NCI-H82 treated with DMSO at 0.1 percent for 48 hours (cell line): ENCODE results near the gene CDCA5.

Experiments used
- DNase-seq: peaks from one replicate; lab custom pipeline; 2025; ENCODE audit not compliant: unreplicated experiment; lab: John Stamatoyannopoulos, UW

CDCA5 gene

DNA sequence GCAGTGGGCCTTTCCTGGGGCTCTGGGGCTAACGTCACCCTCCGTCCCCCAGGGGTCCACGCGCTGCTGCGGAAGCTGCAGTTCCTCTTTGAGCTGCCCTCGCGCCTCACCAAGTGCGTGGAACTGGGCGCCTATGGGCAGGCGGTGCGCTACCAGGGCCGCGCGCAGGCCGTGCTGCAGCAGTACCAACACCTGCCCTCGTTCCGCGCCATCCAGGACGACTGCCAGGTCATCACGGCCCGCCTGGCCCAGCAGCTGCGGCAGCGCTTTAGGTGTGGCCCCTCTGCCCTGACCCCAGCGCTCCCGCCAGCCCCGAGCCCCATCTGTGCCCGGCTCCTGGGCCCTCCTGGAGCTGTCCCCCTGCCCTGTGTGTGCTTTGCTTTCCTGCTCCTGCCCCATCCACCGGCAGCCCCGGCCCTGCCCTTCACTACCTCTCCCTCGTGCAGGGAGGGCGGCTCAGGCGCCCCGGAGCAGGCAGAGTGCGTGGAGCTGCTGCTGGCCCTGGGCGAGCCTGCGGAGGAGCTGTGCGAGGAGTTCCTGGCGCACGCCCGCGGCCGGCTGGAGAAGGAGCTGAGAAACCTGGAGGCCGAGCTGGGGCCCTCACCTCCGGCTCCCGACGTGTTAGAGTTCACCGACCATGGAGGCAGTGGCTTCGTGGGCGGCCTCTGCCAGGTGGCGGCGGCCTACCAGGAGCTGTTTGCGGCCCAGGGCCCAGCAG is 24.1 kb upstream of the CDCA5 start:
- no peak for DNase-seq

DNA sequence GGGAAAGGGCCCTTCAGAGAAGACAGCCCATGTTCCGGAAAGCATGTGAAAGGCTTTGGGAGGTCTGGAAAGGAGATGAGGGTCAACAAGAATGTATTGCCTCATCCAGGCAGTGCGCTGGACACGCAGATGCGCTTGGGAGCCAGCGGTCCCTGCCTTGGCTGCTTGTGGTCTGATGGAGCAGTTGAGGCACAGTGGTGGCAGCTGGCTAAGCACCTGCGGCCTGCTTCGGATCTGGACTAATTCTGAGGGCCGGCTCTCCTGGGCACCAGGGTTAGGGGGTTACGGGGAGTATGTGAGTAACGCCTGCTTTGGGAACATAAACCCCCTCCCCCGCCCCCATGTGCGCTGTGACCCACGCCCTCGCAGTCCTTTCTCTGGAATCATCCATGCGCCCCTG is 23.2 kb upstream of the CDCA5 start:
- no peak for DNase-seq

DNA sequence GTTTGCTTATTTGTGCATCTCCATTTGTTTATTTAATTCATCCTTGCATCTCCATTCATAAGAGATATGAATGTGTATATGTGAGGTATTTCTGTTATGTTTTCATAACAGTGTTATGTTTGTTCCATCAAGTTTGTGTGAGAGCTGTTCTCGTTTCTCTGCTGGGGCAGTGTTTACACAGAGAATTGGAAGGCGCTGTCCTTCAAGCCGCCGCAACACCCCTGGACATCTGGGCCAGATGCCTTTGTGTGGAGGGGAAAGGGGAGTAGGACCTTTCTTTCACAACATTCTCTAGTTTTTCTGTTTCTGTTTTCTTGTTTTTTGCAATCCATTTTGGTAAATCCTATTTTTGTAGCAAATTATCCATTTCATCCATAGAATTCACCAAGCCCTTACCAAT is 20.8 kb upstream of the CDCA5 start:
- no peak for DNase-seq

DNA sequence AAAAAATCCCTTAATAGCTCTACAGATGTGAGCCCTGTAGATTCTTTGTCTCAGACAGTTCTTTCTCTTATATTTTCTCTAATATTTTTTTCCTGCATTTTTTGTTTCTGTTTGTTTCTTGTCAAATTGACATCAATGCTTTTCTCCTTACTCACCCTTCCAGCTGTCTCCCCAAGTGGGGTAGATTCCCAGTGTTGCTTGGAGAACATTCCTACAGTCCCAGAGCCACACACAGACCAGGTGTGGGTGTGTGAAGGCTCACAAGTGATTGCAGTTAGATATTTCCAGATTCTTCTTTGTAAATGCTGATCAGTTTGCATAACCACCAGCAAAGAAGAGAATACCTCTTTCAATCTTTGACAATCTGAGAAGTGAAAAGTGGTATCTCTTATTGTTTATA is 19.6 kb upstream of the CDCA5 start:
- DNase-seq = no peak

DNA sequence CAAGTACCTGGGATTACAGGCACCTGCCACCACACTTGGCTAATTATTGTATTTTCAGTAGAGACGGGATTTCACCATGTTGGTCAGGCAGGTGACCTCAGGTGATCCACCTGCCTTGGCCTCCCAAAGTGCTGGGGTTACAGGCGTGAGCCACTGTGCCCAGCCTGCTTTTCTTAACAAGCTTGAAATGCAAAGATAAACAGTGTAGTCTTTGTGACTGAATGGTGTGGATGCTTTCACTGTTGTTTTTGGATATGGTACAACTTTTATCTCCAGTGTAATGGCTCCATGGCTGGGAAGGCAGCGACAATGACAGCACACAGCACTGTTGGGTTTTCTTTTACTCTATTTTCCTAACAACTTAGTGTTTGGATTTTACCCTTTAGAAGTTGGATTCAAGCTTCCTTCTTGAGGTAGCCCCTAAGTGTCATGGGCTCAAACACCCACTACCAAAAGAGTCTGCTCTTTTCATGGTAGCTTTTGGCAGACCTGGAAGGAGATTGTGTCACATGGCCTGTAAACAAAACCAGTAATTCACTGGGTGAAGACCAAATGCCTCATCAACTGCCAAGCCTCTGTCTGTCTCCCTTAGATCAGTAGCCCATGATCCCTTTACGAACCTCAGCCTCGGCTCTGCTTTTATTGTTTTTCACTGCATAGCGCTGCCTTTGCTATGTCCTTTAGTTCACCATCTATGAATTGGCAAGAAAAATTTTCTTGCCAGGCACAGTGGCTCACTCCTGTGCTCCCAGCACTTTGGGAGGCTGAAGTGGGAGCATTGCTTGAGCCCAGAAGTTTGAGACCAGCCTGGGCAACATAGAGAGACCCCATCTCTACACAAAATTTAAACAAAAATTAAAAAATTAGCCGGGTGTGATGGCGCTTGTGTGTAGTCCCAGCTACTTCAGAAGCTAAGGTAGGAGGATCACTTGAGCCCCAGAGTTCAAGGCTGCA is 18.6 kb upstream of the CDCA5 start:
- no peak for DNase-seq

DNA sequence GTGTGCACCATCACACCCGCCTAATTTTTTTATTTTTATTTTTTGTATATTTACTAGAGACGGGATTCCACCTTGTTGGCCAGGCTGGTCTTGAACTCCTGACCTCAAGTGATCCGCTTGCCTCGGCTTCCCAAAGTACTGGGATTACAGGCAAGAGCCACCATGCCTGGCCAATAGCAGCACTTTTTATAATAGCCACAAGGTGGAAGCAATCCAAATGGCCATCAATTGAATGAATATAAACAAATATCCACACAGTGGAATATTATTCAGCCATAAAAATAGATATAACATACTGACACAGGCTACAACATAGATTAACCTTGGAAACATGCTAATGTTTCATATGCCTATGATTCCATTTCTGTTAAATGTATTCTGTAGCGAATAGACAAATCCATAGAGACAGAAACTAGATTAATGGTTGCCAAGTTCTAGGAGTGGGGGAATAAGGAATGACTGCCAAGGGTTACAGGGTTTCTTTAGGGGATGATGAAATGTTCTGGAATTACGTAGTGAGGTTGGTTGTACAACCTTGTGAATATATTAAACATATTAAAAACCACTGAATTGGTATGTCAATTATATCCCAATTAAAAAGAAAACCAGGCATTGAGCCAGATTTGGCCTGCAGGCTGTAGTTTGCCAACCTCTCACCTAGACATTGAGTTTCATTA is 17.0 kb upstream of the CDCA5 start:
- no peak for DNase-seq

DNA sequence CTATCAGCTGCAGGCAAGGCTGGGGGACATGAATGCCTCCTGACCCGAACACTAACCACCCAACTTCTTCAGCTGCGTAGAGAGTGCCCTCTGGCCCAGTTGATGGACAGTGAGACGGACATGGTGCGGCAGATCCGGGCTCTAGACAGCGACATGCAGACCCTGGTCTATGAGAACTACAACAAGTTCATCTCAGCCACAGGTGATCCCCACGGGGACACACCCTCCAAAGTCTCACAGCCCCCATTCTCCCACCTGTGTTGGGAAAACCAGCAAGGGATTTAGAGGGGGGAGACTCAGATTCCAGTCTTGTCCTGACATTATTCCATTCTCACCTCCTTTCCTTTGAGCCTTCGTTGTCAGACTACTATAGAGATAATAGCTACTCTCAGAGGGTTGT is 13.1 kb upstream of the CDCA5 start:
- DNase-seq = no peak

DNA sequence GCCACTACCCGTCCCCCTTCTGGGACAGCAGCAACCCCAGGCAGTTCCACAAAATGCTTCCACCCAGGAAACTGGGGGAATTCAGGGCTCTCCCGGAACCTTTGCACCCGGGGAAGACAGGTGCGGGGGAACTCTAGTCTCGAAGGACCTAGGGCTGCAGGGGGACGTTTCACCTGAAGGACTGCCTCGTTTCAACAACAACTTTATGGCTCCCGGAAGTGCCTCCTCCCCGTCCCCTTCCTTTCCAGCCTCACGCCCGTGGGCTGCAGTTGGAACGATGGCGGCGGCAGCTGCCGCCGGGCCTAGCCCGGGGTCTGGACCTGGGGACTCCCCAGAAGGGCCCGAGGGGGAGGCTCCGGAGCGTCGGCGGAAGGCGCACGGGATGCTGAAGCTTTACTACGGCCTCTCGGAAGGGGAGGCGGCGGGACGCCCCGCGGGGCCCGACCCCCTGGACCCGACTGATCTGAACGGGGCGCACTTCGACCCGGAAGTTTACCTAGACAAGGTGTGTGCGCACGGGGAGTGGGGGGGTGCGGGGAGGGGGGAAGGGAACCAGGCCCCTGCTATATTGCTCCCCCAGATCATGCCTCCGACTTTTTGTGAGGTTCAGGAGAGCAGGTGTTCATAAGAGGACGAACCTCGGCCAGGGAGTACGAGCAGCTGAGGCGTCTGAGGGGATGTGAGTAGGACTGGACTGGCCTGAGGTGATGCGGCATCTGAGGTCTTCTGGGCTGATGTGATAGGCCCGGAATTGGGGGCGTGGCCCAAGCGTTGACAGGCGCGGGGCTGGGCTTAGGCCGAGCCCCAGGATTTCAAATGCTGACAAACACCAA is 12.3 kb upstream of the CDCA5 start, which contains the start of gene VPS51:
Gene VPS51, plus strand, starts transcription at position 241 of the 833 bp plus-strand sequence. Its CDS starts 37 bp downstream, at position 278.
- DNase-seq = peak; percentile 64

DNA sequence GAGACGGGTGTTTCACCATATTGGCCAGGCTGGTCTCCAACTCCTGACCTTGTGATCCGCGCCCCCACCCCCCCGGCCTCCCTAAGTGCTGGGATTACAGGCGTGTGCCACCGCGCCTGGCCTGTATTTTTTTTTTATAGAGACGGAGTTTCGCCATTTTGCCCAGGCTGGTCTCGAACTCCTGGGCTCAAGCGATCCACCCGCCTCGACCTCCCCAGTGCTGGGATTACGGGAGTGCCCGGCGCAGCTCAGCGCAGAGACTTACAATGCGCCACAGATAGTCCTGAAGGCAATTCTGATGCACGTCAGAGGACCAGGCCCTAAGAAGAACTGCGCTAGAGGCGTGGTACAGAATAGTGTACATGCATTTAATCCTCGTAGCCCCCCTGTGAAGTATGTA is 11.6 kb upstream of the CDCA5 start:
- no peak for DNase-seq

DNA sequence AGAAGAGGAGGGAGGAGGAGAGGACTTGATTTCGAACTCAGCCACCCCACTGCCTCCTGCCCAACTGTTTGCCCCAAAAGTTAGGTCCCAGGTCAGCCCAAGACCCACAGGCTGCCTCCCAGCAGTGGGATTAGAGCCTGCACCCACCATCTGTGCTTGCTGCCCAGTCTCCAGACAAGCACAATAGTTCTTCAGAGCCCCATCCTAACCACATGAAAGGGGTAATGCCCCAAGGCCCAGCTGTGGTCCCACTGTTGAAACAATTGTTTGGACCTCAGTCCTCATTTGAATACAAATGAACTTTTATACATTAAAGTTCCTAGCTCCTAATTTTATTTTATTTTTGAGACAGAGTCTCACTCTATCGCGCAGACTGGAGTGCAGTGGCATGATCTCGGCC is 6.8 kb upstream of the CDCA5 start:
- DNase-seq = no peak

DNA sequence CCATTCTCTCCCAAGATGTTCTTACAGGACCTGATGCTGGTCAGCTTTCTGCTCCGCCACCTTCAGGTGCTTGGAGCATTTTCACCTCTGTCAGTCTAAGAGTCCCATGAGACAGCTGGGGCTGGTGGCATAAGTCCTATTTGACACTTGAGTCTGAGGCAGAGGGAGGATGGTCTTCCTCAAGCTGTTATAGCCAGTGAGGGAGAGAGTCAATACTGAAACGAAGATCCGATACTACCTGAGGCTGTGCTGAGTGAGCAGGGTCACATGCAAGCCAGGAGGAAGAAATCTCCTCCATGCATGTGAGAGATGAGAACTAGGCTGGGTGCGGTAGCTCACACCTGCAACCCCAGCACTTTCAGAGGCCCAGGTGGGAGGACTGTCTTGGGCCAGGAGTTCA is 5.8 kb upstream of the CDCA5 start:
- DNase-seq = no peak

DNA sequence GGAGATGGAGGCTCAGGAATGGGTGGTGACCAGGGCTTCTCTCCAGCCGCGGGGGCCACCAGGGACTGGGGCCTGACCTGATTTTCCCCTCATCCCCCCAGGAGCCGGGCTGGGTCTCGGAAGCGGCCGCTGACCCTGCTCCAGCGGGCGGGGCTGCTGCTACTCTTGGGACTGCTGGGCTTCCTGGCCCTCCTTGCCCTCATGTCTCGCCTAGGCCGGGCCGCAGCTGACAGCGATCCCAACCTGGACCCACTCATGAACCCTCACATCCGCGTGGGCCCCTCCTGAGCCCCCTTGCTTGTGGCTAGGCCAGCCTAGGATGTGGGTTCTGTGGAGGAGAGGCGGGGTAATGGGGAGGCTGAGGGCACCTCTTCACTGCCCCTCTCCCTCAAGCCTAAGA is 4.0 kb upstream of the CDCA5 start:
- DNase-seq = no peak

DNA sequence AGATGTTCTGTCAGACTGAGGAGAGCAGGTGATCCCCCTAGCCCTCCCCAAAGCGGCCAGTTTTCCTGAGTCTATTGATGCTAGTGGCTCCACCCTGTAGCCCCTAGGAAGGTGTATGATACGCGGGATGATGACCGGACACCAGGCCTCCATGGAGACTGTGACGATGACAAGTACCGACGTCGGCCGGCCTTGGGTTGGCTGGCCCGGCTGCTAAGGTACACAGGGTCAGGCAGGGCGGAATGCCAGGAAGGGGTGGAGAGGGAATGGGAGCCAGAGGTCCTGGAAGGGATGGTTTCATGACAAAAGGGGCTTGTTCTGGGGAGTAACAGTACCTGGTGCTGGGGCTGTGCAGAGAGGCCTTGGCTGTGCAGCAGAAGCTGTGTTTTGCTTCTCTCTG is 3.4 kb upstream of the CDCA5 start:
- no peak for DNase-seq

DNA sequence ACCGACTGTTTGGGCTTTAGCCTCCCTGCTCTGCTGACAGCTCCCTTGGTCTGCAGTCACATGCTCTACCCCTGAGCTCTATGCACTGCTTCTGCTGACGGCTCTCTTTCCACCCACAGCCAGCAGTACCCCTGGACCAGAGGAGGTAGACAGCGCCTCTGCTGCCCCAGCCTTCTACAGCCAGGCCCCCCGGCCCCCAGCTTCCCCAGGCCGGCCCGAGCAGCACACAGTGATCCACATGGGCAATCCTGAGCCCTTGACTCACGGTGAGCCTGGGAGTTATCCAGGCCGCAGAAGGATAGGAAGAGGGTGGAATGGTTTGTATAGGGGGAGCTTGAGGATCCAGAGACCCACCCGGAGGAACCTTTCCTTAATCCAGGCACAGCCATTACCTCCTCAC is 3.0 kb upstream of the CDCA5 start:
- DNase-seq = no peak

DNA sequence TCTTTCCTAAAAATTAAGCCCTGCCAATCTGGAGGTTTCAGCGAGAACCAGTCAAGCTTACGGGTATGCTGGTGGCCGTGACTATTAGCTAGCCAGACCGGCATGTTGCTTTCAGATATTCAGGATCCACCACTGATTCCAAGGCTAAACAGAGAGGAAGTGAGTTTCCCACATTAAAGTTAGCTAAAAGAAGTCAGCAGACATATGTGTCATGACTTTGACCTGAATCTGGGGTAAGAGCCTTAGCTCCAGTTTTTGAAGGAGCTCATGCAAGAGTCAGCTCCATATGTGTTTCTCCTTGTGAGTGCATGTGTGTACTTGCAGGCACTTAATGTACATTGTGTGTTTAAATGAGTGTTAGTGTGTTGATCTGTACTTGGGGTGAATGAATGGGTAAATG is 1.6 kb upstream of the CDCA5 start:
- DNase-seq = no peak

DNA sequence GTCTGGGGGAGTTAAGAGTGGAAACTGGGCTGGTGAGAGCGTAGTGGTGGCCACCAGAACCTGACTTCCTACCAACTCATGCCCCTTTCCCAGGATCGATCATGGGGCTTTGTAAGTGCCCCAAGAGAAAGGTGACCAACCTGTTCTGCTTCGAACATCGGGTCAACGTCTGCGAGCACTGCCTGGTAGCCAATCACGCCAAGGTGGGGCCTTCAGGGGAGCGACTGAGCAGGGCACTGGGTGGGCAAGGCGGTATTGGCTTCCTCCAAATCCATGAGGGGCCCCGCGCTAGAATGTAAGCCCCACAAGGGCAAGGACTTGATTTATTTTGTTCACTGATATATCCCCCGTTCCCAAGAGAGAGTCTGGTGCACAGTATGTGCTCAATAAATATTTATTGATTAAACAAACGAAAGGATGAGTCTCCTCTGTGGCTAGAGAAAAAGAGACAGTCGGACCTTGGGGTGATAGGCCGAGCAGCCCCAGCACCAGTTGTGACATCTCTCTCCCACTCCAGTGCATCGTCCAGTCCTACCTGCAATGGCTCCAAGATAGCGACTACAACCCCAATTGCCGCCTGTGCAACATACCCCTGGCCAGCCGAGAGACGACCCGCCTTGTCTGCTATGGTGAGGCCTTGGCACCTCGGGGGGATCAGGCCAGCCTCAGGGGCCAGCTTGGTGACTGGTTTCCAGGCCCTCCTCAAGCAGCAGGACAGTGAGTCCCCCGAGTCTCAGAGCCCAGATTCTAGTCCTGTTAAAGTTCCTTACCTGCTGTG is 947 bp upstream of the CDCA5 start:
- no peak for DNase-seq

DNA sequence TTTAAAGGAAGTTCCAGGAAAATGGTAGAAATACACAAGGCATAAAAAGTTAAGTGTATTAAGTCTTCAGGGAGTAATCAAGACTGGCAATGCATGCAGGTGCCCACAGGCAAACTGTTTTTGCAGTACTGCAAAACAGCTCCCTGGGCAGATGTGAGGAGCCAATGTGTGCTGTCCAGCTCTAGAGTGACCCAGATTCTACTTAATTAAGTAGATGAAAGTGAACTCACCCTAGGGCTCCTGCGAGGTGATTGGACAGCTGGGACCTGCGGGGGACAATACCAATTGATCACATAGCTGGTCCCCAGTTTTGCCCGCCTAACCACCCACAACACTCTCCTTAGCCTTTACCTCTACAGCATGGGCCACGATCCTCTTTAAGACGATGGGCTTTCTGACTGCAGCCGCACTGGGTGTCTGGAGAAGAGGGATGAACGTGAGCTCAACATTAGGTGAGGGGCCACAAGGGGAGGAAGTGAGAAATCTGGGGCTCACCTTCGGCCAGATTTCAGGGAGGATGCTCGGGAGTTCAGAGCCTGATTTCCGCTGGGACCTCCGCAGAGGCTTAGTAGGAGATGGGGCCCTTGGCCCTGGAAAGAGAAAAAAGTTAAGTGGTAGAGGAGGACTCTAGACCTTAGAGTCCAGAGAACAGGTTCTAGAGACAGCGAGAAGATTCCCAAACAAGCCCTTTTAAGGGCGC is 556 bp downstream of the CDCA5 start:
- no peak for DNase-seq

DNA sequence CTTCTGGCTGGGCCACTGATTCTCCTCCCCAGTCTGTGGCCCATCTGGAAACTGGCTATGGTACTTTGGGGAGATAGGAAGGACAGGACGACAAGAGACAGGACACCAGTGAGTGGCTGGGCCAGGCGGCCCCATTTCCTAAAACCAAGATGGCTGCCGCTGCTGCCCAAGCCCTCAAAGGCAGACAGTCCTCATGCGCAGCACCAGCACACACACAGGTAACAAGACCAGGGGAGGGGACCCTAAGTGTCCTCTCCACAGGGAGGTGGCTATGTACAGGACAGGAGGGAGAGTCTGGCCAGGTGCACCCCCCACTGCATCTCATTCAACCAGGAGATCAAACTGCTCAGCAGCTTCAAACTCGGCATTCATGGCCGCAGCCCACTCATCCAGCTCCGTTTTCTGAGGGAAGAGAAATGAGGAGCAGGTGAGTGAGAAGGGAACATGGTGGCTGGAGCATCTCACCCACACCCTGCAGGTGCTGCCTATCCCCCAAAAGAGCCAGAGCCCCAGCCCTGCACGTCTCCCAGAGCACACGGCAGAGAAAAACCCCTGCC is 5.0 kb downstream of the CDCA5 start:
- DNase-seq = no peak

DNA sequence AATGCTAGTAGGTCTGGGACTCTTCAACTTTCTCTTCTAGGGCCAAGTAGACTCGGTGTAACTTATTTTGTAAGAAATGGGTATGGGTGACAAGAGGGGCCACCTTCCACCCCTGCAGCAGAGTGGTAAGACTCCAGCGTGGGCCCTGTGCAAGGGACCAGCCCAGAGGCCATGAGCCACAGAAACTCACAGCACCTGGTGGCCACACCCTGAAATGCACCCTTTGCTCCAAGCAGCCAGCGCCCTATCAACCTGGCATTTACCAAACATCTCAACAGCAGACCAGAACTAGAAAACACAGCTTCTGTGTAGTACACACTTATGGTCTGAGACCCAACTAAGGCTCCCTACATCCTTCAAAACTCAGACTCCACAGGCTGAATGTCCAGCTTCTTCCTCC is 5.7 kb downstream of the CDCA5 start:
- peak; percentile 5 for DNase-seq
